Stomach smooth muscle (tissue), 2 donors: ENCODE results near the gene TXNRD1.
A peak's percentile ranks its signal among the peaks of the same experiment; 100 is the strongest.

ENCODE experiments used
- H3K27ac ChIP-seq: one replicate; pipeline ENCODE4 v1.7.0; 2013; ENCODE audit warnings: mild to moderate bottlenecking, low read length, inconsistent platforms
- H3K27me3 ChIP-seq, 2 donors: one replicate each; pipeline ENCODE4 v1.7.0; 2013; ENCODE audit warnings: low read length in 2 of 2; ENCODE audit not compliant: insufficient read depth in 2 of 2, control insufficient read depth in 1 of 2
- H3K36me3 ChIP-seq, 2 donors: one replicate each; pipeline ENCODE4 v1.7.0; 2013; ENCODE audit warnings: low read length in 2 of 2; ENCODE audit not compliant: control insufficient read depth in 2 of 2, insufficient read depth in 2 of 2
- H3K4me1 ChIP-seq: one replicate; pipeline ENCODE4 v1.7.0; 2013; ENCODE audit warnings: low read length; ENCODE audit not compliant: control insufficient read depth, insufficient read depth
- H3K4me3 ChIP-seq, 2 donors: one replicate each; pipeline ENCODE4 v1.7.0; 2013; ENCODE audit warnings: low read length in 2 of 2
- H3K9ac ChIP-seq, 2 donors: one replicate each; pipeline ENCODE4 v1.7.0; 2013; ENCODE audit warnings: low read length in 2 of 2, mild to moderate bottlenecking in 1 of 2
- H3K9me3 ChIP-seq, 2 donors: one replicate each; pipeline ENCODE4 v1.7.0; 2013; ENCODE audit warnings: low read length in 2 of 2; ENCODE audit not compliant: control insufficient read depth in 2 of 2
- donor health status: healthy.
- donor health status: Pancreatic carcinoma.

Gene TXNRD1

GRCh38 chr12:104281636-104282035 is 66.1 kb downstream of the TXNRD1 start:
- no peak overlapping the region for H3K27ac ChIP-seq

DNA sequence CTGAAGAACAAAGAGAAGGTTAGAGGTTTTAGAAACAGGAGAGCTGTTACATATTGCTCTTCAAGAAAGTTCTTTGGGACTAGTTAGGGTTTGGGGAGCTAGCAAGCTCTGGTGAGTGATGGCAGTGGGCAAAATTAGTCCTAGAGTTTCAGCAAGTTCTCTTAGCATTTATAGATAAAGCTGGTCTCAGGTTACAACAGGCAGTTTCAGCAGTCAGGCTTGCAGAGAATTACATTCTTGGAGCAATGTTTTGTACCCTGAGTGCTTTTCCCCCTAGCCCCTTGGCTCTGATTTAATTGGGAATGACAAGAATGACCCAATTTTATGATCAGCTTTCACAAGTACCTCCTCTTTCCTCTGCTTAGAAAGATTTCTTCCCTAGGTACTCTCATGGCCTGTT is 66.5 kb downstream of the TXNRD1 start:
- no peaks in the 10 kb centered on the region for H3K27me3 ChIP-seq
- H3K9me3 ChIP-seq: no peaks in the 10 kb centered on the region
- no peak overlapping the region for H3K27ac ChIP-seq
- H3K4me1 ChIP-seq: peaks cover 14% of the 10 kb centered on the region
- no peak overlapping the region for H3K4me3 ChIP-seq
- H3K36me3 ChIP-seq: no peaks in the 10 kb centered on the region
- H3K9ac ChIP-seq: no peak overlapping the region

More at GRCh38 chr12:104281636-104282035, 66.1 kb downstream of the TXNRD1 start:
- Histone ChIP-seq H3K4me3 (no peak overlapping the region), H3K36me3 (no peaks in the 10 kb centered on the region), H3K27me3 (no peaks in the 10 kb centered on the region), H3K4me1 (peaks cover 13% of the 10 kb centered on the region), H3K9me3 (no peaks in the 10 kb centered on the region), H3K9ac (no peak overlapping the region)

DNA sequence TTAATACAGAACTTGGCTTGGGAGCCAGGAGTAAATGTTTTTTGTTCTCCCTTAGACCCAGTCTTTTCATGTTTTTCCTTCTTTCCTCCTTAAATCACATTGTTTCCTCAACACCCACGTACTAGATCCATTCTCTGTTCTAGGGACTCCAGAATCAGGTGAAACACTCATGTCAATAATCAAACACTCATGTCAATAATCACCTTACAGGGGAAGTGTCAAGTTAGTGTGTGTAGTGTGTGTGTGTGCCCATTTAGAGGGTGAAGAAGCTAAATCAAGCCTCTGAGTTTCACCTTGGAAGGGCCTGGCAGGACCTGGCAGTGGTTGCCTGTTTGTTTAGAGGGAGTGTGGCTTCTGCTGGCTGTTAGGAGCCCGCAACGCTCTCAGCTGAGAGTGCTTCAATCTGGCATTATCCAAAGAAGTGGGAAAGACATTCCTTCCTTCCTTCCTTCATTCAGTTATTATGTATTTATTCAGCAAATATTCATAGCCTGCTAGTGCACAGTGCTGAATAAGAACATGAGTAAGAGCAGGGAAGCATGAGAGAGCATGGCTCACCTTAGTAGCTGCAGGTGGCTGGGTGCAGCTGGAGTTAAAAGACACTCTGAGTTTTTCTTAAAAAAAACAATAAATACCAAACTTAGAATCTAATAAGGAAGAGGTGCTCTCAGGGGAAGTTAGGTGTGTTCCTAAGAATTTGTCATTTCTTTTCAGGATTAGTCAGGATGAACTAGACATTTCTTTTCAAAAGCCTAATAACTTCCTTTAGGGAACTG is 70.3 kb downstream of the TXNRD1 start:
- H3K4me1 ChIP-seq: peaks cover 32% of the 10 kb centered on the region
- H3K27ac ChIP-seq: peak overlapping the region; percentile 92
- no peaks in the 10 kb centered on the region for H3K27me3 ChIP-seq
- peak overlapping the region in 1 of 2 donors; percentile 94 for H3K4me3 ChIP-seq
- H3K36me3 ChIP-seq: no peaks in the 10 kb centered on the region
- no peaks in the 10 kb centered on the region for H3K9me3 ChIP-seq
- peak overlapping the region; percentile 93 to 96 for H3K9ac ChIP-seq

- Histone ChIP-seq H3K27ac (peak overlapping the region; percentile 92), H3K4me1 (peaks cover 32% of the 10 kb centered on the region), H3K9me3 (no peaks in the 10 kb centered on the region), H3K27me3 (no peaks in the 10 kb centered on the region), H3K9ac (peak overlapping the region; percentile 93 to 96), H3K36me3 (peaks cover under 1 to 3% of the 10 kb centered on the region in 2 donors), H3K4me3 (peak overlapping the region; percentile 69 to 94)
These were observed 71.2 kb downstream of the TXNRD1 start for GRCh38 chr12:104286516-104287482.

DNA sequence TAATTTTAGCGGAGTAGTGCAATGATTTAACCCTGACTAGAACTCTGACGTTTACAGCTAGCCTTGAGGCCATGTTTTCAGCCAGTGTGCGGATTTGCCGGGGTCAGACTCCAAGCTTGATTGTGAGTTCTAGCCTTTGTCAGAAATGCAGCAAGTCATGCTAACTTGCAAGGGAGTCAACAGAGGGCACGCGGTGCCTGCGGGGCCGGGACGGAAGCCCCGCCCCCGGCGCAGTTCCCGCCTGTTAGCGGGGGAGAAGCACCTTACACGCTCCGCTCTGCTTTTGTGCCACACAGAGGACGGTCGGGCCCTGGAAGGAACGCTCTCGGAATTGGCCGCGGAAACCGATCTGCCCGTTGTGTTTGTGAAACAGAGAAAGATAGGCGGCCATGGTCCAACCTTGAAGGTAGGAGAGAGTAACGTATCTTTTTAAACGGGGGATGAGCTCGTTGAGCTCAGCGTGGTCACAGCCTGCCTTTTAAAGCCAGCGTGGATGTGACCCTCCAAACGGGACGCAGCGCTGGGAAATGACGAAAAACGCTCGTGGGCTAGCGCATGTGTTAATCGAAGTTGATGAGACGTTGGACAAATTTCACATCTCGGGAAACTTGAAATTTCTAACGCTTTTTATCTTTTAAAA is 73.2 kb downstream of the TXNRD1 start:
- Histone ChIP-seq H3K27ac (peak overlapping the region; percentile 92), H3K4me3 (peak overlapping the region; percentile 69 to 94), H3K4me1 (peaks cover 32% of the 10 kb centered on the region), H3K36me3 (peaks cover 4 to 11% of the 10 kb centered on the region in 2 donors), H3K9me3 (no peaks in the 10 kb centered on the region), H3K27me3 (no peaks in the 10 kb centered on the region), H3K9ac (peak overlapping the region; percentile 96)

DNA sequence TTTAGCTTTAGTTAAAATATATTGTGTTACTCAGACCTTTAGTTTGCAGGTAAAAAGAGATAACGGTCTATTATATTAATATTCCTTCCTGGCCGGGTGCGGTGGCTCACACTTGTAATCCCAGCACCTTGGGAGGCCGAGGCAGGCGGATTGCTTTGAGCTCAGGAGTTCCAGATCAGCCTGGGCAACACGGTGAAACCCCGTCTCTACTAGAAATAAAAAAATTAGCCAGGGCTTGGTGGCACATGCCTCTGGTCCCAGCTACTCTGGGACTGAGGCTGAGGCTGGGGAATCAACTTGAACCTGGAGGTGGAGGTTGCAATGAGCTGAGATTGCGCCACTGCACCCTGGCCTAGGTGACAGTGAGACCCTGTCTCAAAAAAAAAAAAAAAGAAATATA is 74.7 kb downstream of the TXNRD1 start:
- Histone ChIP-seq H3K9ac (no peak overlapping the region), H3K9me3 (no peaks in the 10 kb centered on the region), H3K4me3 (no peak overlapping the region), H3K27me3 (no peaks in the 10 kb centered on the region), H3K36me3 (peaks cover 4 to 12% of the 10 kb centered on the region in 2 donors), H3K4me1 (peaks cover 32% of the 10 kb centered on the region), H3K27ac (no peak overlapping the region)

DNA sequence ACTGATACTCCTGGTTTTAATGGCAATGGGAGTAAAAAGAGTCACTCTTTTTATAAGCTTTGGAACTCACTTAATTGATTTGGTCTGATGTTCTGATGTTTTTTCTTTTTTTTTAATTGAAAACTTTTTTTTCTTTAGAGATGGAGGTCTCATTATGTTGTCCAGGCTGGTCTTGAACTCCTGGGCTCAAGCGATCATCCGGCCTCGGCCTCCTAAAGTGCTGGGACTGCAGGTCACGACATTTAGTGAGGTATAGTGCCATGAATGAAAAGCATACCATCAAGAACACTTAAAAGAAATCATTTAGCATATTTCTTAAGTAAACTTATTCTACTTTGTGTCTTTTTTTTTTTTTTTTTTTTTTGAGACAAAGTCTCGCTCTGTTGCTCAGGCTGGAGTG is 75.3 kb downstream of the TXNRD1 start:
- Histone ChIP-seq H3K9ac (no peak overlapping the region), H3K27me3 (no peaks in the 10 kb centered on the region), H3K36me3 (peaks cover 4 to 15% of the 10 kb centered on the region in 2 donors), H3K9me3 (no peaks in the 10 kb centered on the region), H3K27ac (no peak overlapping the region), H3K4me1 (peaks cover 29% of the 10 kb centered on the region), H3K4me3 (no peak overlapping the region)

DNA sequence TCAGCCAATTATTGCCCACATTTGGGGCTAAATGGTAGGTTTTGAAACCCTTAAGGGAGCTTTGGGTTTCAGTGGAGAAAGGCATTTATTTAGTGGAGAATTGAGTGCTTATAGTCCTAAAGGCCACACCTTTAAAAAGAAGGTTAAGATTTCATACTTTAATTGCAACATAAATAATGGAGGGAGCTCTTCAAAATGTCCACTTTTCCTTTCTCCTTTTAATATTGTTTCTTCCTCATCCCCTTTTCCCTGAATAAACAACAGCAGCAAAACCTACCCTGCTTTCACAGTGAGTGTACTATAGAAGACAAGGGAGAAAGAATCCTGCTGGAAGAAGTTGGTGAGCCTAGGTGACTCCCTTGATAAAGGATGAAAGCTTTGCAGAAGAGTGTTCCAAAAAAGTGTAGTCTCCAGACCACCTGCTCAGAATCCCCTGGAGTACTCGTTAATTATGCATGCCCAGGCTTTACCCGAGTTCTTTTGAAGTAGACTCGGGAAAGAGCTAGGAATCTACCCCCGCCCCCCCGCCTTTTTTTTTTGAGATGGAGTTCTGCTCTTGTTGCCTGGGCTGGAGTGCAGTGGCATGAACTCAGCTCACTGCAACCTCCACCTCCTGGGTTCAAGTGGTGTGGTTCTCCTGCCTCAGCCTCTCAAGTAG is 76.4 kb downstream of the TXNRD1 start:
- no peaks in the 10 kb centered on the region for H3K27me3 ChIP-seq
- H3K9ac ChIP-seq: no peak overlapping the region
- no peaks in the 10 kb centered on the region for H3K9me3 ChIP-seq
- no peak overlapping the region for H3K4me3 ChIP-seq
- no peak overlapping the region for H3K27ac ChIP-seq
- peaks cover 4 to 18% of the 10 kb centered on the region in 2 donors for H3K36me3 ChIP-seq
- H3K4me1 ChIP-seq: peaks cover 21% of the 10 kb centered on the region

GRCh38 chr12:104292872-104293794 is 77.6 kb downstream of the TXNRD1 start:
- H3K9ac ChIP-seq: no peak overlapping the region
- H3K9me3 ChIP-seq: no peaks in the 10 kb centered on the region
- peaks cover 4 to 18% of the 10 kb centered on the region in 2 donors for H3K36me3 ChIP-seq
- H3K27ac ChIP-seq: no peak overlapping the region
- peaks cover 18% of the 10 kb centered on the region for H3K4me1 ChIP-seq
- no peak overlapping the region for H3K4me3 ChIP-seq
- no peaks in the 10 kb centered on the region for H3K27me3 ChIP-seq
